Measurements from ENCODE around the gene PRPF8.
A peak's percentile ranks its signal among the peaks of the same experiment; 100 is the strongest.

PRPF8 gene

GRCh38 chr17:1630662-1631061 lies 54.0 kb downstream of the PRPF8 start:
- H3K4me2 ChIP-seq (ENCODE audit: insufficient read depth, low read length), result no peak overlapping the region
- H3K9me3 ChIP-seq (ENCODE audit: insufficient read depth, low read length, severe bottlenecking), result no peaks in the 10 kb centered on the region
- H3K79me2 ChIP-seq (ENCODE audit: insufficient read depth, low read length), result peaks cover 32% of the 10 kb centered on the region
- no peak for ATAC-seq (ENCODE audit: insufficient read depth, low read depth)
- H2AFZ ChIP-seq (ENCODE audit: low read depth, low read length), result no peak overlapping the region
- no peaks in the 10 kb centered on the region for H4K20me1 ChIP-seq (ENCODE audit: insufficient read depth, low read length)
- peaks cover 11% of the 10 kb centered on the region for H3K36me3 ChIP-seq (ENCODE audit: insufficient read depth, low read length)
- H3K9ac ChIP-seq (ENCODE audit: low read depth, low read length), result no peak overlapping the region
- H3K4me1 ChIP-seq (ENCODE audit: insufficient read depth, low read length), result peaks cover 36% of the 10 kb centered on the region
- no peak overlapping the region for H3K27ac ChIP-seq (ENCODE audit: low read length)
- no peak overlapping the region for H3K4me3 ChIP-seq (ENCODE audit: low read depth in 1 of 2, low read length in 2 of 2)
- DNase-seq, result no peak
- H3K27me3 ChIP-seq (ENCODE audit: insufficient read depth, low read length, poor library complexity), result no peaks in the 10 kb centered on the region
- TF ChIP-seq, protein P1, sequence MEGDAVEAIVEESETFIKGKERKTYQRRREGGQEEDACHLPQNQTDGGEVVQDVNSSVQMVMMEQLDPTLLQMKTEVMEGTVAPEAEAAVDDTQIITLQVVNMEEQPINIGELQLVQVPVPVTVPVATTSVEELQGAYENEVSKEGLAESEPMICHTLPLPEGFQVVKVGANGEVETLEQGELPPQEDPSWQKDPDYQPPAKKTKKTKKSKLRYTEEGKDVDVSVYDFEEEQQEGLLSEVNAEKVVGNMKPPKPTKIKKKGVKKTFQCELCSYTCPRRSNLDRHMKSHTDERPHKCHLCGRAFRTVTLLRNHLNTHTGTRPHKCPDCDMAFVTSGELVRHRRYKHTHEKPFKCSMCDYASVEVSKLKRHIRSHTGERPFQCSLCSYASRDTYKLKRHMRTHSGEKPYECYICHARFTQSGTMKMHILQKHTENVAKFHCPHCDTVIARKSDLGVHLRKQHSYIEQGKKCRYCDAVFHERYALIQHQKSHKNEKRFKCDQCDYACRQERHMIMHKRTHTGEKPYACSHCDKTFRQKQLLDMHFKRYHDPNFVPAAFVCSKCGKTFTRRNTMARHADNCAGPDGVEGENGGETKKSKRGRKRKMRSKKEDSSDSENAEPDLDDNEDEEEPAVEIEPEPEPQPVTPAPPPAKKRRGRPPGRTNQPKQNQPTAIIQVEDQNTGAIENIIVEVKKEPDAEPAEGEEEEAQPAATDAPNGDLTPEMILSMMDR (IDR thresholded peaks at IDR 0.05; ENCODE audit: borderline replicate concordance, extremely low read depth, low read length, poor library complexity, severe bottlenecking), result no peak
- no peak for TF ChIP-seq EZH2 (IDR thresholded peaks at IDR 0.05; ENCODE audit: borderline replicate concordance, low read depth, low read length, severe bottlenecking)

DNA sequence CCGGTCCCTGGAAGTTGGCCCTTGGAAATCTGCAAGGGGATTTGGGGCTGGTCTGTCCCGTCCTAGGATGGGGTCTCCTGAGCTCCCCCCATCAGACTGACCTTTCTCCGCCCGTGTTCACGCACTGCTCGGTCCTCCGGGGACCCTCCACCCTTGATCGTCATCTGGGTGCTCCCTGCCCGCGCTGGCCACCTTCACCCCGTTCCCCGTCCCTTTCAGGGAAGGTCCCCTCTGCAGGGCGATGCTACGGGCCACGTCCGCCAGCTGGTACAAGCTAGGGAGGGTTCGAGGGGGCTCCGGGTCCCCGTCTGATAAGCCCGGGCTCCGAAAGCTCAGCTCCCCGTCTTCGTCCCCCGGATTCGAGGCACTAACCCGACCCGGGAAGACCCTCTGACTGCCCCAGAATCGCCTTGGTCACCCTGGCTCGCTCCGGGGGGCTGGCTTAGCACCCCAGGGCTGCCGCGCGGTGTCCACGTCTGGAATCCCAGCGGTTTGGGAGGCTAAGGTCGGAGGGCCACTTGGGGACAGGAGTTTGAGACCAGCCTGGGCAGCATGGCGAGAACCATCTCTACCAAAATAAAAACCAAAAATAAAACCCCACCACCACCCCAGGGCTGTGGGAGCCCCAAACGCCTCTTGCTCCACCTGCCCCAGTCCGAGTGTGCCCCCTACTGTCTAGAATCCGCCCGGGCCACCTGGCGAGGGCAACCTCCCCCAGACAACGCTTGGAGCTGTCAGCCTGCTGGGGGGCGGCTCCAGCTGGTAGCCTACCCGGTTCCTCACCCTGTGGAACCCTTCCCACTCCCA lies 55.0 kb downstream of the PRPF8 start:
- peaks cover 40% of the 10 kb centered on the region for H3K79me2 ChIP-seq (ENCODE audit: insufficient read depth, low read length)
- peak overlapping the region; percentile 65 for H2AFZ ChIP-seq (ENCODE audit: low read depth, low read length)
- peaks cover 20% of the 10 kb centered on the region for H3K36me3 ChIP-seq (ENCODE audit: insufficient read depth, low read length)
- peak overlapping the region; percentile 42 to 70 for H3K4me3 ChIP-seq (ENCODE audit: low read depth in 1 of 2, low read length in 2 of 2)
- DNase-seq (peak; percentile 89), ATAC-seq (ENCODE audit: insufficient read depth, low read depth) (peak; percentile 50)
- H4K20me1 ChIP-seq (ENCODE audit: insufficient read depth, low read length), result no peaks in the 10 kb centered on the region
- no peaks in the 10 kb centered on the region for H3K27me3 ChIP-seq (ENCODE audit: insufficient read depth, low read length, poor library complexity)
- peak overlapping the region; percentile 95 for H3K4me2 ChIP-seq (ENCODE audit: insufficient read depth, low read length)
- H3K9ac ChIP-seq (ENCODE audit: low read depth, low read length), result peak overlapping the region; percentile 70
- H3K9me3 ChIP-seq (ENCODE audit: insufficient read depth, low read length, severe bottlenecking), result no peaks in the 10 kb centered on the region
- H3K4me1 ChIP-seq (ENCODE audit: insufficient read depth, low read length), result peaks cover 44% of the 10 kb centered on the region
- no peak for TF ChIP-seq EZH2 (IDR thresholded peaks at IDR 0.05; ENCODE audit: borderline replicate concordance, low read depth, low read length, severe bottlenecking)
- TF ChIP-seq, protein P1 (IDR thresholded peaks at IDR 0.05; ENCODE audit: borderline replicate concordance, extremely low read depth, low read length, poor library complexity, severe bottlenecking), result peak; percentile 98
- peak overlapping the region; percentile 76 for H3K27ac ChIP-seq (ENCODE audit: low read length)

DNA sequence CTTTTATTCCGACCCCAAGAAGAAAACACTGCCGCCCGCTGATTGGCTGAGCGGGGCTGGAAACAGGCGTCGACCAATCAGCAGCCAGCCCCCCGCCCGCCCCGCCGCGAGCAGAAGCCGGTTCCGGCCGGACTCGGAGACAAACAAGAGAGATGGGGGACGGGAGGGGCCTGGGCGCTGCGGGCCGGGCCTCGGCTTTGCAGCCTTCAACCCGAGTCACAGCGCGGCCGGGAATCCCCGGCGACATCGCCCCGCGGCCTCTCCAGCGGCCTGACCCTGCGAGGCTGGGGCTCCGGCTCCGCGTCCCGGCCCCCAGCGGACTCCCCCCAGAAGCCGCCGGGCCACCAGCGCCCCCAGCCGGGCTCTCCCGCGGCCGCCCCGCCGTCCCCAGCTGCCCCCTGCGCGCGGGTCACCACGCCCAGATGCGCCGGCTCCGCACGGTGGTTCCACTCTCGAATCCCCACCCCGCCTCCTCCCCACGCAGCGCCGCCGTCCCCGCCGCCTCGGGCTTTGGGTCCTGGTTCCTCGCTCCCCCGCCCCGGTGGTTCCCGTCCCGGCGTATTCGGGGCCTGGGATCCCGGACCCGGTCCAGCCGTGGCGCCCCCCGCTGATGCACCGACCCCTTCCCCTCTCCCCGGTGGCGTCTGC lies 55.7 kb downstream of the PRPF8 start:
- DNase-seq (peak; percentile 97), ATAC-seq (ENCODE audit: insufficient read depth, low read depth) (peak; percentile 78)
- Histone ChIP-seq H4K20me1 (ENCODE audit: insufficient read depth, low read length) (no peaks in the 10 kb centered on the region), H3K27ac (ENCODE audit: low read length) (peak overlapping the region; percentile 76), H3K9ac (ENCODE audit: low read depth, low read length) (peak overlapping the region; percentile 70), H3K9me3 (ENCODE audit: insufficient read depth, low read length, severe bottlenecking) (no peaks in the 10 kb centered on the region), H3K27me3 (ENCODE audit: insufficient read depth, low read length, poor library complexity) (no peaks in the 10 kb centered on the region), H3K4me2 (ENCODE audit: insufficient read depth, low read length) (peak overlapping the region; percentile 95), H3K4me1 (ENCODE audit: insufficient read depth, low read length) (peaks cover 45% of the 10 kb centered on the region), H3K4me3 (ENCODE audit: low read depth in 1 of 2, low read length in 2 of 2) (peak overlapping the region; percentile 42 to 70), H2AFZ (ENCODE audit: low read depth, low read length) (peak overlapping the region; percentile 65), H3K79me2 (ENCODE audit: insufficient read depth, low read length) (peaks cover 46% of the 10 kb centered on the region), H3K36me3 (ENCODE audit: insufficient read depth, low read length) (peaks cover 23% of the 10 kb centered on the region)
- TF ChIP-seq, protein P1 (IDR thresholded peaks at IDR 0.05; ENCODE audit: borderline replicate concordance, extremely low read depth, low read length, poor library complexity, severe bottlenecking), result peak; percentile 56
- TF ChIP-seq EZH2 (IDR thresholded peaks at IDR 0.05; ENCODE audit: borderline replicate concordance, low read depth, low read length, severe bottlenecking), result no peak

Data from DND-41 (cell line).